ENCODE measurements around the gene LSS. TPM values are rescaled to one million over a fixed set of nuclear protein-coding genes. Genes with fewer than 3 reads are reported as not detected.

Gene LSS
- total and polyA plus RNA-seq, 2 experiments from 2014 or later: 55.0 to 237 TPM

- Histone ChIP-seq H3K27me3 (ENCODE audit: insufficient read depth) (no peaks in the 10 kb centered on the region), H3K36me3 (ENCODE audit: insufficient read depth) (peaks cover 27% of the 10 kb centered on the region), H3K79me2 (replicated peaks; ENCODE audit: insufficient read depth) (peaks cover 87% of the 10 kb centered on the region), H3K4me3 (peak overlapping the region; percentile 98), H3F3A (replicated peaks; ENCODE audit: low read depth) (peaks cover 10% of the 10 kb centered on the region; the same call in 1 of the 2 replicates), H4K20me1 (replicated peaks; ENCODE audit: insufficient read depth) (peaks cover 31% of the 10 kb centered on the region), H2AFZ (peak overlapping the region; percentile 59; the same call in 1 of the 2 replicates), H3K27ac (ENCODE audit: low read depth) (peak overlapping the region; percentile 79; the same call in 1 of the 2 replicates), H3K9me2 (ENCODE audit: insufficient read depth) (peaks cover 8% of the 10 kb centered on the region; the same call in 1 of the 2 replicates), H3K4me1 (ENCODE audit: insufficient read depth) (peaks cover 20% of the 10 kb centered on the region), H3K4me2 (peak overlapping the region; percentile 99)
- peaks cover 23% of the 10 kb centered on the region for H3K4me1 Mint-ChIP-seq
- peaks cover 57% of the 10 kb centered on the region for H3K9me3 Mint-ChIP-seq
- no peak overlapping the region for H3K27ac Mint-ChIP-seq
- no peak for TF ChIP-seq POLR2AphosphoS5 (IDR thresholded peaks at IDR 0.05; ENCODE audit: low read depth)
- no peak for TF ChIP-seq CTCF (conservative IDR thresholded peaks at IDR 0.05; ENCODE audit: low read depth in 2 of 2)
- TF ChIP-seq ZNF114 (CRISPR knock-in tag; IDR thresholded peaks at IDR 0.05): no peak
- no peak for TF ChIP-seq STAT1 (IDR thresholded peaks at IDR 0.05; ENCODE audit: unreplicated experiment)
- no peak for TF ChIP-seq JUNB (IDR thresholded peaks at IDR 0.05; ENCODE audit: unreplicated experiment)
- no peak for TF ChIP-seq ETS1 (IDR thresholded peaks at IDR 0.05)
- DNase-seq (ENCODE audit: low spot score) (peak; percentile 24), ATAC-seq (peak; percentile 21)
- H3K27me3 Mint-ChIP-seq (ENCODE audit: insufficient read depth, low read depth, poor library complexity): peaks cover 7% of the 10 kb centered on the region
- peaks cover 66% of the 10 kb centered on the region for H3K36me3 Mint-ChIP-seq (ENCODE audit: low read depth)
- peak overlapping the region; percentile 79 for H3K4me3 Mint-ChIP-seq
Observed at GRCh38 chr21:46227811-46228344, 696 bp downstream of the LSS start.

GRCh38 chr21:46226920-46227599, 1.5 kb downstream of the LSS start:
- Mint-ChIP-seq H3K36me3 (ENCODE audit: low read depth) (peaks cover 63% of the 10 kb centered on the region), H3K27ac (no peak overlapping the region), H3K9me3 (peaks cover 51% of the 10 kb centered on the region), H3K27me3 (ENCODE audit: insufficient read depth, low read depth, poor library complexity) (peaks cover 7% of the 10 kb centered on the region), H3K4me3 (peak overlapping the region; percentile 79), H3K4me1 (peaks cover 23% of the 10 kb centered on the region)
- H3K9me2 ChIP-seq (ENCODE audit: insufficient read depth): peaks cover 8% of the 10 kb centered on the region; the same call in 1 of the 2 replicates
- peaks cover 6% of the 10 kb centered on the region; the same call in 1 of the 2 replicates for H3F3A ChIP-seq (replicated peaks; ENCODE audit: low read depth)
- no peak overlapping the region for H2AFZ ChIP-seq
- H3K79me2 ChIP-seq (replicated peaks; ENCODE audit: insufficient read depth): peaks cover 89% of the 10 kb centered on the region
- no peak overlapping the region for H3K27ac ChIP-seq (ENCODE audit: low read depth)
- no peaks in the 10 kb centered on the region for H3K27me3 ChIP-seq (ENCODE audit: insufficient read depth)
- H3K4me3 ChIP-seq: peak overlapping the region; percentile 98
- DNase-seq (ENCODE audit: low spot score) (no peak), ATAC-seq (no peak)
- peaks cover 20% of the 10 kb centered on the region for H3K4me1 ChIP-seq (ENCODE audit: insufficient read depth)
- H3K4me2 ChIP-seq: peak overlapping the region; percentile 99
- H4K20me1 ChIP-seq (replicated peaks; ENCODE audit: insufficient read depth): peaks cover 37% of the 10 kb centered on the region
- peaks cover 22% of the 10 kb centered on the region for H3K36me3 ChIP-seq (ENCODE audit: insufficient read depth)
- TF ChIP-seq ETS1 (IDR thresholded peaks at IDR 0.05) (no peak), JUNB (IDR thresholded peaks at IDR 0.05; ENCODE audit: unreplicated experiment) (no peak), EZH2 (IDR thresholded peaks at IDR 0.05; ENCODE audit: low read depth, unreplicated experiment) (no peak), ZNF331 (CRISPR knock-in tag; IDR thresholded peaks at IDR 0.05; ENCODE audit: low read depth) (no peak), POLR2AphosphoS5 (IDR thresholded peaks at IDR 0.05; ENCODE audit: low read depth) (no peak), EZH2phosphoT487 (IDR thresholded peaks at IDR 0.05; ENCODE audit: unreplicated experiment) (no peak), ZNF114 (CRISPR knock-in tag; IDR thresholded peaks at IDR 0.05) (no peak), CREB1 (CRISPR knock-in tag; IDR thresholded peaks at IDR 0.05; ENCODE audit: low read depth) (no peak)
